NCI-H1092 (cell line): ENCODE results near the gene KRTAP9-7.
"Not testable (repeated sequence)": the region's sequence is repeated elsewhere in the genome, so short reads cannot be mapped to it uniquely, and the experiment has no call there.

Experiments
- DNase-seq: peaks from one replicate; lab custom pipeline; 2025; lab: John Stamatoyannopoulos, UW

KRTAP9-7 gene, protein sequence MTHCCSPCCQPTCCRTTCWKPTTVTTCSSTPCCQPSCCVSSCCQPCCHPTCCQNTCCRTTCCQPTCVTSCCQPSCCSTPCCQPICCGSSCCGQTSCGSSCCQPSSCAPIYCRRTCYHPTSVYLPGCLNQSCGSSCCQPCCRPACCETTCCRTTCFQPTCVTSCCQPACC

GRCh38 chr17:41275648-41276190, at the start of gene KRTAP9-7:
KRTAP9-7 (plus strand) TSS chr17:41275698; CDS start chr17:41275698, 0 bp downstream.
- DNase-seq = not testable (repeated sequence)

DNA sequence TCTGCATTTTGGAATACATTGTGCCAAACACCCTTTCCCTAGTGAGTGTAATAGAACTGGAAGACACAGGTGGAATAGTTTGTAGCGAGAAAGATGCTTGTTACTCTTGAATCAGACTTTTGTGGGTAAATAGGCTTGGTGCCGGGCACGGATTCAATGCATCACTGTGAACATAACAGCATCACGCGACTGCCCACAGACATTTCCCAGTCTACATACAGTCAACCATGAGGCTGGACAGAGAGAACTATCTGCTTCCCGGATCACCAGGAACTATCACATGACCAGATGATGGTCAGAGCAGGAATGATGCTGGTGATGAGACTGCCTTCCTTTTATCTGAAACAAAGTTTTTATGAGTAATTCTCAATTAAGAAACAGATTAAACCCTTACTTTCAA, 49.4 kb upstream of the KRTAP9-7 start:
- no peak for DNase-seq

GRCh38 chr17:41226598-41227095, 48.9 kb upstream of the KRTAP9-7 start, which contains the start of gene KRTAP9-2:
KRTAP9-2 (plus strand) TSS chr17:41226648; CDS start chr17:41226655, 7 bp downstream.
- not testable (repeated sequence) for DNase-seq

DNA sequence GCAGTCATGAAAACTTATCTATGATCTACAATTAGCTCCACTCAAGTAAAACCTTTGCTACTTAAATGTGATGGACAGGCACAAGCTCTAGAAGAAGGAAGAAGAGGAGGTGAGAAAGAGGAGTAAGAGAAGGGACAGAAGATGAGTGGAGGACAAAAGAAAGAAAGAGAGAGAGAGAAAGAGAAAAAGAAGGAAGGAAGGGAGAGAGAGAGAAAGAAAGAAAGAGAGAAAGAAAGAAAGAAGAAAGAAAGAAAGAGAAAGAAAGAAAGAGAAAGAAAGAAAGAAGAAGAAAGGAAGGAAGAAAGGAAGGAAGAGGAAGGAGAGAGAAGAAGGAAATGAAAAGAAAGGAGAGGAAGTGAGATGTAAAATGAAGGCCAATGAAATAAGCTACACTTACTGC, 45.4 kb upstream of the KRTAP9-7 start:
- DNase-seq = no peak

GRCh38 chr17:41231731-41232130, 43.8 kb upstream of the KRTAP9-7 start:
- DNase-seq = no peak

GRCh38 chr17:41232399-41233105, 42.9 kb upstream of the KRTAP9-7 start, which contains the start of gene KRTAP9-3:
KRTAP9-3 (plus strand) TSS chr17:41232449; CDS start chr17:41232502, 53 bp downstream.
- DNase-seq = not testable (repeated sequence)

- DNase-seq = not testable (repeated sequence)
Observed at GRCh38 chr17:41237116-41237515, 38.4 kb upstream of the KRTAP9-7 start.

DNA sequence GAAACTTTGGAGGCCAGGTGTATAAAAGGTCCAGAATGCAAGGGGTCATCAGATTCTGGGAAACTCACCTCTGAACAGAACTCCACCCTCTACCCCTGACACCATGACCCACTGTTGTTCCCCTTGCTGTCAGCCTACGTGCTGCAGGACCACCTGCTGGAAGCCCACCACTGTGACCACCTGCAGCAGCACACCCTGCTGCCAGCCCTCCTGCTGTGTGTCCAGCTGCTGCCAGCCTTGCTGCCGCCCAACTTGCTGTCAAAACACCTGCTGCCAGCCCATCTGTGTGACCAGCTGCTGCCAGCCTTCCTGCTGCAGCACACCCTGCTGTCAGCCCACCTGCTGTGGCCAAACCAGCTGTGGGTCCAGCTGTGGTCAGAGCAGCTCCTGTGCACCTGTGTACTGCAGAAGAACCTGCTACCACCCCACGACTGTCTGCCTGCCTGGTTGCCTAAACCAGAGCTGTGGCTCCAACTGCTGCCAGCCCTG, 37.5 kb upstream of the KRTAP9-7 start, which contains the start of gene KRTAP9-8:
Gene KRTAP9-8, plus strand, starts transcription at position 51 of the 489 bp plus-strand sequence. Its CDS starts 53 bp downstream, at position 104.
- not testable (repeated sequence) for DNase-seq

DNA sequence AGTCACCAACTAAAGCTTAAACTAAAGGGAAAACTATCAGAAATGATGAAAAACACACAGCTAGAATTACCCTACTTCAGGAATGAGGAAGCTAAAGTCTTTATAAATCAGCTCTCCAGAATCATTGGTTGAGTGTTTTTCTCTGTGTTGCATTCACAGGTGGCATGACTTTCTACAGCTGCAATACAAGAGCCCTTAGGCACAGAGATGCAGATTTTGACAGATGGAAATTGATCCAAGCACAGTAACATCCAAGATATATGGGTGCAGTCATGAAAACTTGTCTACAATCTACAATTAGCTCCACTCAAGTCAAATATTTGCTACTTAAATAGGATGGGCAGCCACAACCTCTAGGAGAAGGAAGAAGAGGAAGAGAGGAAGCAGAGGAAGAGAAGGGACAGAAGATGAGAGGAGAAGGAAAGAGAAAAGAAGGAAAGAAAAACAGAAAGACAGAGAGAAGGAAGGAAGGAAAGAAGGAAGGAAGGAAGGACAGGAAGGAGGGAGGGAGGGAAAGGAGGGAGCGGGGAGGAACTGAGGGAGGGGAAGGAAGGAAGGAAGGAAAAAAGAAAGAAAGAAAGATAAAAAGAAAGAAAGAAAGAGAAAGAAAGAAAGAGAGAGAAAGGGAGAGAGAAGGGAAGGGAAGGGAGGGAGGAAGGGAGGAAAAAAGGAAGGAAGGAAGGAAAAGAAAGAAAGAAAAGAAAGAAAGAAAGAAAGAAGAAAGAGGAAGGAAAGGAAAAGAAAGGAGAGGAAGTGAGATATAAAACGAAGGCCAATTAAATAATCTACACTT, 28.3 kb upstream of the KRTAP9-7 start:
- DNase-seq = not testable (repeated sequence)

GRCh38 chr17:41249637-41250240, 25.8 kb upstream of the KRTAP9-7 start, which contains the start of gene KRTAP9-4:
KRTAP9-4 (plus strand) TSS chr17:41249687; CDS start chr17:41249721, 34 bp downstream.
- DNase-seq = not testable (repeated sequence)

GRCh38 chr17:41251261-41251660, 24.2 kb upstream of the KRTAP9-7 start:
- DNase-seq = no peak

GRCh38 chr17:41254861-41255260, 20.6 kb upstream of the KRTAP9-7 start:
- DNase-seq = no peak

- not testable (repeated sequence) for DNase-seq
Observed at GRCh38 chr17:41255381-41256290, 19.9 kb upstream of the KRTAP9-7 start, which contains the start of gene KRTAP9-9. KRTAP9-9 (plus strand) TSS chr17:41255384.

GRCh38 chr17:41256291-41256685, 19.2 kb upstream of the KRTAP9-7 start:
- no peak for DNase-seq

DNA sequence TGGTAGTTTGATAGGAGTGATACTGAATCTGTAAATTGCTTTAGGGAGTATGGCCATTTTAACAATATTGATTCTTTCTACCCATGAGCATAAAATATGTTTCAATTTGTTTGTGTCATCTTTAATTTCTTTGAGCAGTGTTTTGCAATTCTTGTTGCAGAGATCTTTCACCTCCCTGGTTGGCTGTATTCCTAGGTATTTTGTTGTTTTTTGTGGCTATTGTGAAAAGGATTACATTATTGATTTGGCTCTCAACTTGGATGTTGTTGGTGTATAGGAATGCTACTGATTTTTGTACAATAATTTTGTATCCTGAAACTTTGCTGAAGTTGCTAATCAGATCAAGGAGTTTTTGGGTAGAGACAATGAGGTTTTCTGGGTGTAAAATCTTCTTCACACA, 17.1 kb upstream of the KRTAP9-7 start:
- DNase-seq = no peak

DNA sequence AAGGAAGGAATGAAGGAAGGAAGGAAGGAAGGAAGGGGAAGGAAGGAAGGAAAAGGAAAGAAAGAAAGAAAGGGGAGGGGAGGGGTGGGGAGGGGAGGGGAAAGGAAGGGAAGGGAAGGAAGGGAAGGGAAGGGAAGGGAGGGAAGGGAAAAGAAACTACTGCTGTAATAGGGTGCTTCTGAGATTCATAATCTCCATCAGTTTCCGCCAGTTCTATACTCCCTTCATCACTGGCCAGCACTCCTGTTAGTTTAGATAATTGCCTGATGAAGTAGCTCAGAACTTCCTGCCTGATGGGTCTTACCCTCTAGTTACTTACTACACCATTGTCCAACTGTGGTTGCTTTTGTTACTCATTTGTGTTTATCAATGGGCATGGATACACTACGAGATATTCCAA, 12.3 kb upstream of the KRTAP9-7 start:
- no peak for DNase-seq

DNA sequence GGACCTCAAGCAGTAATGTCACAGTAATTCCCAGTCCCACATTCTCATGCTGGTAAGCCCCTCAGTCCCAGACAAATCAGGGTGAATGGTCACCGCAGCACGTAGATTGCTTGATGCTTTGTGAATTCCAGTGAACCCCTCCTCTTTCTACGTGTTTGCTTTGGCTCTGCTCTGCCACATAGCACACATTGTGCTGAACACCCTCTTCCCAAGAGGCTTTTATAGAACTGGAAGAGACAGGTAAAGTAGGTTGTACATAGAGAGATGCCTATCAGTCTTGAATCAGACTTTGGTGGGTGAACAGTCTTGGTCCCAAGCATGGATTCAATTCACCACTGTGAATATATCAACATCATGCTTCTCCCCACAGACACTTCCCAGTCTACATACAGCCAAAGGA, 10.9 kb upstream of the KRTAP9-7 start:
- no peak for DNase-seq

DNA sequence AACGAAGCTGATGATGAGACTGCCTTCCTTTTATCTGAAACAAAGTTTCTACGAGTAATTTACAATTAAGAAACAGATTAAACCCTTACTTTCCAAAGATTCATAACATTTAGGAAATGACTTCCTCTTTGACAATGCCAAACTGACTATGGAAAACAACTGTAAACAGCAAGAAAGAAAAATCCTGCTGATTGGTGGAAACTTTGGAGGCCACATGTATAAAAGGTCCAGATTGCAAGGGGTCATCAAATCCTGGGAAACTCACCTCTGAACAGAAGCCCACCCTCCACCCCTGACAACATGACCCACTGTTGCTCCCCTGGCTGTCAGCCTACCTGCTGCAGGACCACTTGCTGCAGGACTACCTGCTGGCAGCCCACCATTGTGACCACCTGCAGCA, 10.4 kb upstream of the KRTAP9-7 start, which contains the start of gene KRTAP9-6:
Gene KRTAP9-6, plus strand, starts transcription at position 301 of the 400 bp plus-strand sequence. Its CDS starts 0 bp downstream, at position 301.
- DNase-seq = no peak

DNA sequence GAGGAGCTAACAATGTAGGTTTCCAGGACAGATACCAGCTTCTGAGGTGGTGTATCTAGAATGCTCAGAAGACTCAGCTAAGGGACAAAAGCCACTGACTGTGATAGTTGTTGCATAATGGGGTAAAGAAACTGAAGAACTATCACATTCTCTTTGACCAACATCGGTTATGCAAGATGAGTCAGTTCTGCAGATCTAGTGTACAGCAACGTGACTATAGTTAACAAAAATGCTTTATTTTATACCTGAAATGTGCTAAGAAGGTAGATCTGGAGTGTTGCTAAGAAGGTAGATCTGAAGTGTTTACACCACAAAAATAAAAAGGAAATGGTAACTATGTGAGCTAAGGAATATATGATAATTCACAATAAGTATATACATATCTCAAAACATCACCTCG, 7.8 kb upstream of the KRTAP9-7 start:
- DNase-seq = no peak

DNA sequence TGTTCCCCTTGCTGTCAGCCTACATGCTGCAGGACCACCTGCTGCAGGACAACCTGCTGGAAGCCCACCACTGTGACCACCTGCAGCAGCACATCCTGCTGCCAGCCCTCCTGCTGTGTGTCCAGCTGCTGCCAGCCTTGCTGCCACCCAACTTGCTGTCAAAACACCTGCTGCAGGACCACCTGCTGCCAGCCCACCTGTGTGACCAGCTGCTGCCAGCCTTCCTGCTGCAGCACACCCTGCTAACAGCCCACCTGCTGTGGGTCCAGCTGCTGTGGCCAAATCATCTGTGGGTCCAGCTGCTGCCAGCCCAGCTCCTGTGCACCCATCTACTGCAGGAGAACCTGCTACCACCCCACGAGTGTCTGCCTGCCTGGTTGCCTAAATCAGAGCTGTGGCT, 4.2 kb upstream of the KRTAP9-7 start:
- not testable (repeated sequence) for DNase-seq
